ENCODE results near the gene HCFC2. TPM values are rescaled to one million over a fixed set of nuclear protein-coding genes. Genes with fewer than 3 reads are reported as not detected.
A peak's percentile ranks its signal among the peaks of the same experiment; 100 is the strongest.

HCFC2 gene
- polyA plus RNA-seq, 1 of the 3 experiments (the other 2 are of a cell fraction) = 5.2 TPM

DNA sequence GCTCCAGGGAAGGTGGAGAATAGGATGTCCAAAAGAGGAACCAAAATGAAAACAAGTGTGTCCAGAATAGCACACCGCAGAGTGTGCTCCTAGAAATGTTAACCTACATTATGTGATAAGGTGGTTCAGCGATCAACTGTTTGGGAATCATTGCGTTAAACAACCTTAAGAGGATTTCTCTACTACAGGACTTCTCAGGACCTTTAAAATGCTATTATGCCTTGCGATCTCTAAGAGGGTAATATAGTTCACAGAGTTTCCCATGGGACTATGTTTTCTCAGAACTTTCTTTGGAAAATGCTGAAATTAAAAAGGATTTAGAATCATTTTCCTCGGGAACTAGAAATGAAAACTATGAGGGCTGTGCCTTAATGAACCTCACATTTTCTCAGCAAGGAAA lies 16.2 kb upstream of the HCFC2 start:
- Histone ChIP-seq H3K79me2 (ENCODE audit: insufficient read depth) (peaks cover 10% of the 10 kb centered on the region; the same call in 1 of the 2 replicates), H3K4me3 (ENCODE audit: low read depth in 2 of 2, low read length in 1 of 2) (no peak overlapping the region; a peak in 1 of 4 replicates), H3K4me1 (ENCODE audit: control insufficient read depth in 1 of 2, insufficient read depth in 2 of 2, low read depth in 1 of 2, low read length in 1 of 2) (peaks cover 4 to 19% of the 10 kb centered on the region in 2 experiments; a peak in 2 of 4 replicates), H3K9me3 (no peaks in the 10 kb centered on the region), H3K27ac (ENCODE audit: low read depth in 2 of 2, low read length in 1 of 2) (peak overlapping the region in 1 of 2 experiments; percentile 91; a peak in 1 of 4 replicates), H2AFZ (ENCODE audit: low read depth) (no peak overlapping the region), H4K20me1 (ENCODE audit: insufficient read depth) (no peaks in the 10 kb centered on the region), H3K9ac (no peak overlapping the region), H3K4me2 (peak overlapping the region; percentile 88), H3K36me3 (replicated peaks in 1 of 2; ENCODE audit: control insufficient read depth in 1 of 2, insufficient read depth in 2 of 2, low read length in 1 of 2) (no peaks in the 10 kb centered on the region), H3K27me3 (ENCODE audit: insufficient read depth) (no peaks in the 10 kb centered on the region), H3K9me2 (no peaks in the 10 kb centered on the region), H3F3A (replicated peaks; ENCODE audit: insufficient read depth) (peaks cover 22% of the 10 kb centered on the region)
- ChIA-PET POLR2A (no interaction called here), CTCF (no interaction called here)
- no peak for DNase-seq
- TF ChIP-seq RAD21 (IDR thresholded peaks at IDR 0.05; ENCODE audit: low read length) (no peak), TEAD4 (IDR thresholded peaks at IDR 0.05; ENCODE audit: borderline replicate concordance, insufficient read depth) (no peak), FOXJ3 (CRISPR knock-in tag; IDR thresholded peaks at IDR 0.05) (no peak), TCF12 (IDR thresholded peaks at IDR 0.05) (no peak)
- TF ChIP-seq, protein P1, sequence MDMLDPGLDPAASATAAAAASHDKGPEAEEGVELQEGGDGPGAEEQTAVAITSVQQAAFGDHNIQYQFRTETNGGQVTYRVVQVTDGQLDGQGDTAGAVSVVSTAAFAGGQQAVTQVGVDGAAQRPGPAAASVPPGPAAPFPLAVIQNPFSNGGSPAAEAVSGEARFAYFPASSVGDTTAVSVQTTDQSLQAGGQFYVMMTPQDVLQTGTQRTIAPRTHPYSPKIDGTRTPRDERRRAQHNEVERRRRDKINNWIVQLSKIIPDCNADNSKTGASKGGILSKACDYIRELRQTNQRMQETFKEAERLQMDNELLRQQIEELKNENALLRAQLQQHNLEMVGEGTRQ (IDR thresholded peaks at IDR 0.05; ENCODE audit: borderline replicate concordance, low read depth, low read length) = no peak
- 94% methylated on average over 5 of the region's 5 CpGs for WGBS (ENCODE audit: low lambda C conversion rate)

DNA sequence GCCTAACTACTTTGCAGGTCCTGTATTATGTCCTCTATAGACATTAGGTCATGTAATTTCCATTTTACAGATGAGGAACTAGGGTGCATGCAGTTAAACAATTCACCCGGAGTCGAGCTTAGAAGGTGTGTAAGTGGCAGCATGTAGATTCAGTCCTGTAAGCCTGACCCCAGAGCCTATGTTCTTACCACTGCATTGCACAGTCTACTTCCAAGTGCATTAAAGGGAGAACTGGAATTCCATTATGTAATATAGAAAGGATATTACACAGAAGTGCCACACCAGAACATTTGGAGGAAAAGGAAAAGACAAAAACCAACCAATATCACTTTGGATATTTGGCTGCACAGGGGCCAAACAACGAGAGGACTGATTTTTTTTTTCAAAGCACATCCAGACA lies 15.5 kb upstream of the HCFC2 start:
- peak overlapping the region; percentile 72 for H3K9ac ChIP-seq
- H3K36me3 ChIP-seq (replicated peaks in 1 of 2; ENCODE audit: control insufficient read depth in 1 of 2, insufficient read depth in 2 of 2, low read length in 1 of 2) = no peaks in the 10 kb centered on the region
- H3K79me2 ChIP-seq (ENCODE audit: insufficient read depth) = peaks cover 10% of the 10 kb centered on the region; the same call in 1 of the 2 replicates
- H3K27ac ChIP-seq (ENCODE audit: low read depth in 2 of 2, low read length in 1 of 2) = peak overlapping the region; percentile 84 to 91
- H3K9me3 ChIP-seq = no peaks in the 10 kb centered on the region
- H3K9me2 ChIP-seq = no peaks in the 10 kb centered on the region
- H3K4me2 ChIP-seq = peak overlapping the region; percentile 88
- CTCF ChIA-PET = interaction anchor here (1.6 kb wide), 1 partner anchor 61 kb away, joined by 4 read pairs; no protein-coding TSS in a partner anchor
- H3K27me3 ChIP-seq (ENCODE audit: insufficient read depth) = no peaks in the 10 kb centered on the region
- peaks cover 4 to 19% of the 10 kb centered on the region in 2 experiments; a peak in 2 of 4 replicates for H3K4me1 ChIP-seq (ENCODE audit: control insufficient read depth in 1 of 2, insufficient read depth in 2 of 2, low read depth in 1 of 2, low read length in 1 of 2)
- peaks cover 22% of the 10 kb centered on the region for H3F3A ChIP-seq (replicated peaks; ENCODE audit: insufficient read depth)
- POLR2A ChIA-PET = no interaction called here
- peak overlapping the region; percentile 90 for H2AFZ ChIP-seq (ENCODE audit: low read depth)
- no peaks in the 10 kb centered on the region for H4K20me1 ChIP-seq (ENCODE audit: insufficient read depth)
- H3K4me3 ChIP-seq (ENCODE audit: low read depth in 2 of 2, low read length in 1 of 2) = peak overlapping the region; percentile 57 to 80; a peak in 3 of 4 replicates
- 67% methylated on average over 3 of the region's 3 CpGs for WGBS (ENCODE audit: low lambda C conversion rate)
- TF ChIP-seq MEF2A (IDR thresholded peaks at IDR 0.05; ENCODE audit: borderline replicate concordance, low read depth) = no peak
- TF ChIP-seq CHD2 (IDR thresholded peaks at IDR 0.05; ENCODE audit: low read length, partially characterized antibody) = no peak
- no peak for TF ChIP-seq GATA2 (CRISPR knock-in tag; IDR thresholded peaks at IDR 0.05)
- no peak for TF ChIP-seq MXI1 (IDR thresholded peaks at IDR 0.05; ENCODE audit: low read depth, low read length)
- TF ChIP-seq, protein P2, sequence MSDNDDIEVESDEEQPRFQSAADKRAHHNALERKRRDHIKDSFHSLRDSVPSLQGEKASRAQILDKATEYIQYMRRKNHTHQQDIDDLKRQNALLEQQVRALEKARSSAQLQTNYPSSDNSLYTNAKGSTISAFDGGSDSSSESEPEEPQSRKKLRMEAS (IDR thresholded peaks at IDR 0.05; ENCODE audit: low read depth) = no peak
- TF ChIP-seq, protein P3, sequence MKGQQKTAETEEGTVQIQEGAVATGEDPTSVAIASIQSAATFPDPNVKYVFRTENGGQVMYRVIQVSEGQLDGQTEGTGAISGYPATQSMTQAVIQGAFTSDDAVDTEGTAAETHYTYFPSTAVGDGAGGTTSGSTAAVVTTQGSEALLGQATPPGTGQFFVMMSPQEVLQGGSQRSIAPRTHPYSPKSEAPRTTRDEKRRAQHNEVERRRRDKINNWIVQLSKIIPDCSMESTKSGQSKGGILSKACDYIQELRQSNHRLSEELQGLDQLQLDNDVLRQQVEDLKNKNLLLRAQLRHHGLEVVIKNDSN (IDR thresholded peaks at IDR 0.05; ENCODE audit: borderline replicate concordance, low read depth) = no peak
- no peak for TF ChIP-seq GABPA (IDR thresholded peaks at IDR 0.05; ENCODE audit: low read depth)
- TF ChIP-seq, protein P1 (IDR thresholded peaks at IDR 0.05; ENCODE audit: borderline replicate concordance, low read depth, low read length) = no peak
- TF ChIP-seq TCF12 (IDR thresholded peaks at IDR 0.05) = no peak
- TF ChIP-seq FOSL2 (IDR thresholded peaks at IDR 0.05; ENCODE audit: borderline replicate concordance, low read depth) = no peak
- no peak for TF ChIP-seq RFX5 (IDR thresholded peaks at IDR 0.05; ENCODE audit: low read length)
- TF ChIP-seq JUND (IDR thresholded peaks at IDR 0.05) = no peak
- no peak for TF ChIP-seq SIN3A (IDR thresholded peaks at IDR 0.05; ENCODE audit: borderline replicate concordance, low read depth, low read length)
- TF ChIP-seq RCOR1 (IDR thresholded peaks at IDR 0.05; ENCODE audit: low read length) = no peak
- no peak for TF ChIP-seq FOXJ3 (CRISPR knock-in tag; IDR thresholded peaks at IDR 0.05)
- TF ChIP-seq EZH2phosphoT487 (IDR thresholded peaks at IDR 0.05; ENCODE audit: borderline replicate concordance, low read depth) = no peak
- TF ChIP-seq ELF1 (IDR thresholded peaks at IDR 0.05) = no peak
- TF ChIP-seq NFIC (IDR thresholded peaks at IDR 0.05; ENCODE audit: borderline replicate concordance) = no peak
- TF ChIP-seq POLR2AphosphoS5 (IDR thresholded peaks at IDR 0.05; ENCODE audit: low read depth, low read length) = no peak
- TF ChIP-seq, protein P4, sequence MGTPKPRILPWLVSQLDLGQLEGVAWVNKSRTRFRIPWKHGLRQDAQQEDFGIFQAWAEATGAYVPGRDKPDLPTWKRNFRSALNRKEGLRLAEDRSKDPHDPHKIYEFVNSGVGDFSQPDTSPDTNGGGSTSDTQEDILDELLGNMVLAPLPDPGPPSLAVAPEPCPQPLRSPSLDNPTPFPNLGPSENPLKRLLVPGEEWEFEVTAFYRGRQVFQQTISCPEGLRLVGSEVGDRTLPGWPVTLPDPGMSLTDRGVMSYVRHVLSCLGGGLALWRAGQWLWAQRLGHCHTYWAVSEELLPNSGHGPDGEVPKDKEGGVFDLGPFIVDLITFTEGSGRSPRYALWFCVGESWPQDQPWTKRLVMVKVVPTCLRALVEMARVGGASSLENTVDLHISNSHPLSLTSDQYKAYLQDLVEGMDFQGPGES (IDR thresholded peaks at IDR 0.05; ENCODE audit: low read depth, low read length) = no peak
- no peak for DNase-seq
